Panc1 (cell line): ENCODE data around the gene SMC5. TPM values are rescaled to one million over a fixed set of nuclear protein-coding genes. Genes with fewer than 3 reads are reported as not detected.
"Not testable (repeated sequence)": the region's sequence is repeated elsewhere in the genome, so short reads cannot be mapped to it uniquely, and the experiment has no call there.

Experiments
- ATAC-seq: fragments of 200-7000 bp; cut with Tn5 transposase; 2 replicates; pipeline ENCODE4 v1.9.1; 2020; ENCODE audit warnings: mild to moderate bottlenecking, moderate library complexity
- BruUV-seq: library from RNA; stranded (reverse); fragments of 400-500 nt; replicated peaks from 2 replicates; lab custom pipeline; 2021; lab: Mats Ljungman, UMichigan
- CTCF ChIA-PET: fragments of 300-600 bp; sonication (Branson Sonifier 250); formaldehyde crosslinking; loops from one replicate; lab custom pipeline; 2022; ENCODE audit warnings: antibody characterized with exemption; lab: Charles Lee
- POLR2A ChIA-PET: fragments of 300-600 bp; sonication (Branson Sonifier 250); formaldehyde crosslinking; loops from one replicate; lab custom pipeline; 2022; ENCODE audit warnings: antibody characterized with exemption; lab: Charles Lee
- DNase-seq: peaks from one replicate; pipeline ENCODE4 v3.0.0-alpha.2; 2010; ENCODE audit warnings: low read depth, low spot score
- H3K27ac ChIP-seq: 2 replicates; pipeline ENCODE4 v1.5.1; 2011; ENCODE audit warnings: mild to moderate bottlenecking, low read length, inconsistent platforms
- H3K27me3 ChIP-seq: fragments of 200-500 bp; sonication (Bioruptor generic); 2 replicates; pipeline ENCODE4 v1.6.0; 2014; ENCODE audit warnings: low read length, inconsistent platforms; ENCODE audit not compliant: control insufficient read depth, insufficient read depth
- H3K36me3 ChIP-seq: fragments of 200-500 bp; sonication (Bioruptor generic); 2 replicates; pipeline ENCODE4 v1.5.1; 2014; ENCODE audit warnings: inconsistent platforms, mild to moderate bottlenecking, low read length, moderate library complexity; ENCODE audit not compliant: control insufficient read depth, insufficient read depth
- H3K4me1 ChIP-seq: 2 replicates; pipeline ENCODE4 v1.5.1; 2011; ENCODE audit warnings: inconsistent platforms, mild to moderate bottlenecking, low read length, moderate library complexity; ENCODE audit not compliant: control insufficient read depth, insufficient read depth
- H3K4me3 ChIP-seq, 2 experiments: 2 replicates each; pipeline ENCODE4 v1.5.1; 2011 to 2012; ENCODE audit warnings: low read depth in 2 of 2, low read length in 2 of 2, mild to moderate bottlenecking in 2 of 2, inconsistent platforms in 1 of 2, moderate library complexity in 1 of 2
- H3K9me3 ChIP-seq: fragments of 200-500 bp; sonication (Bioruptor generic); 2 replicates; pipeline ENCODE4 v1.5.1; 2014; ENCODE audit warnings: low read depth, mild to moderate bottlenecking, inconsistent platforms, low read length, moderate library complexity; ENCODE audit not compliant: control insufficient read depth, insufficient read depth
- CTCF ChIP-seq: fragments of 450-650 bp; IDR thresholded peaks from 2 replicates; pipeline ENCODE4 v1.5.1; 2017; ENCODE audit warnings: mild to moderate bottlenecking
- POLR2AphosphoS5 ChIP-seq: IDR thresholded peaks from 2 replicates; pipeline ENCODE4 v1.6.1; 2012; ENCODE audit warnings: mild to moderate bottlenecking, low read depth, low read length, moderate library complexity
- REST ChIP-seq, 2 experiments: IDR thresholded peaks; 2 replicates each; pipeline ENCODE4 v1.6.1; 2011 to 2012; ENCODE audit warnings: low read depth in 2 of 2, control low read depth in 1 of 2, low read length in 1 of 2, mild to moderate bottlenecking in 1 of 2, moderate library complexity in 1 of 2; ENCODE audit not compliant: insufficient read depth in 1 of 2
- SIN3A ChIP-seq: IDR thresholded peaks from 2 replicates; pipeline ENCODE4 v1.6.1; 2012; ENCODE audit warnings: low read depth, mild to moderate bottlenecking, low read length, moderate library complexity, borderline replicate concordance; ENCODE audit not compliant: insufficient read depth
- TCF7L2 ChIP-seq: IDR thresholded peaks from 2 replicates; pipeline ENCODE4 v1.6.1; 2011; ENCODE audit warnings: mild to moderate bottlenecking, low read depth, low read length, inconsistent platforms
- in situ Hi-C: cut with HindIII; loops from 2 replicates; pipeline ENCODE4 v1.10.0; 2016; ENCODE audit warnings: low sequenced_read_pairs, low pct_unique_long_range_greater_than_20kb
- intact Hi-C: fragments of 100-400 bp; cut with micrococcal nuclease; formaldehyde crosslinking; loops from one replicate; pipeline ENCODE4 v1.10.0; 2022; ENCODE audit not compliant: unreplicated experiment
- total RNA-seq: library from RNA; stranded (reverse); gene quantifications from one replicate; pipeline ENCODE4 v1.2.1, GENCODE V29; 2021; ENCODE audit not compliant: unreplicated experiment

Gene SMC5
- total RNA-seq, 1 experiment from 2014 or later: 12.9 TPM

GRCh38 chr9:70229579-70229978 lies 29.2 kb upstream of the SMC5 start:
- in situ Hi-C loops (no loop called here), intact Hi-C loops (loop anchor here (2.0 kb wide), 1 partner anchor 257 kb away; no protein-coding TSS in a partner anchor)
- CTCF ChIA-PET: no interaction called here
- BruUV-seq: no TSS peak
- no peaks in the 10 kb centered on the region for H3K9me3 ChIP-seq
- TF ChIP-seq POLR2AphosphoS5 (no peak), CTCF (peak; percentile 13; the same call in 1 of the 2 replicates)
- ATAC-seq (no peak), DNase-seq (no peak)
- no peak overlapping the region for H3K4me3 ChIP-seq
- no peaks in the 10 kb centered on the region for H3K27me3 ChIP-seq
- no peaks in the 10 kb centered on the region for H3K4me1 ChIP-seq
- H3K36me3 ChIP-seq: no peaks in the 10 kb centered on the region
- POLR2A ChIA-PET: no interaction called here
- no peak overlapping the region for H3K27ac ChIP-seq

- no peak for DNase-seq
- BruUV-seq: no TSS peak
- Histone ChIP-seq H3K27ac (no peak overlapping the region), H3K27me3 (no peaks in the 10 kb centered on the region), H3K4me1 (no peaks in the 10 kb centered on the region), H3K36me3 (no peaks in the 10 kb centered on the region), H3K9me3 (no peaks in the 10 kb centered on the region), H3K4me3 (no peak overlapping the region)
- ChIA-PET POLR2A (no interaction called here), CTCF (no interaction called here)
- in situ Hi-C loops (no loop called here), intact Hi-C loops (no loop called here)
- TF ChIP-seq POLR2AphosphoS5 (no peak), CTCF (no peak), REST (IDR thresholded peaks at IDR 0.05; ENCODE audit: insufficient read depth in 1 of 2, low read depth in 2 of 2, low read length in 1 of 2) (no peak), TCF7L2 (no peak), SIN3A (no peak)
- no peak for ATAC-seq
Observed at GRCh38 chr9:70232476-70232875, 26.3 kb upstream of the SMC5 start.

- DNase-seq, ATAC-seq, intact Hi-C loops, BruUV-seq, CTCF ChIA-PET, H3K27ac ChIP-seq, H3K9me3 ChIP-seq, H3K4me3 ChIP-seq, POLR2A ChIA-PET, H3K27me3 ChIP-seq, in situ Hi-C loops, H3K4me1 ChIP-seq, H3K36me3 ChIP-seq: not testable (repeated sequence)
Observed at GRCh38 chr9:70234208-70234607, 24.6 kb upstream of the SMC5 start.

- in situ Hi-C loops, intact Hi-C loops, ATAC-seq, H3K27ac ChIP-seq, H3K36me3 ChIP-seq, H3K4me3 ChIP-seq, H3K9me3 ChIP-seq, CTCF ChIA-PET, BruUV-seq, H3K27me3 ChIP-seq, POLR2A ChIA-PET, DNase-seq, H3K4me1 ChIP-seq: not testable (repeated sequence)
Observed at GRCh38 chr9:70245952-70246351, 12.8 kb upstream of the SMC5 start.
